ENCODE data around the gene ASTN2.
A peak's percentile ranks its signal among the peaks of the same experiment; 100 is the strongest.

ASTN2 gene

GRCh38 chr9:116604251-116604650 is 810.6 kb downstream of the ASTN2 start:
- H3K36me3 ChIP-seq (replicated peaks), result no peaks in the 10 kb centered on the region
- DNase-seq, result no peak
- in situ Hi-C loops (cut with HindIII; ENCODE audit: low pct_ligation_motif_present, low sequenced_read_pairs), result no loop called here
- no peak for TF ChIP-seq CTCF (IDR thresholded peaks at IDR 0.05; ENCODE audit: low read depth, low read length, missing control alignments)
- H3K27me3 ChIP-seq (replicated peaks), result no peaks in the 10 kb centered on the region
- no peak overlapping the region for H3K4me3 ChIP-seq (ENCODE audit: low read depth, low read length)
- no peak overlapping the region for H3K27ac ChIP-seq

DNA sequence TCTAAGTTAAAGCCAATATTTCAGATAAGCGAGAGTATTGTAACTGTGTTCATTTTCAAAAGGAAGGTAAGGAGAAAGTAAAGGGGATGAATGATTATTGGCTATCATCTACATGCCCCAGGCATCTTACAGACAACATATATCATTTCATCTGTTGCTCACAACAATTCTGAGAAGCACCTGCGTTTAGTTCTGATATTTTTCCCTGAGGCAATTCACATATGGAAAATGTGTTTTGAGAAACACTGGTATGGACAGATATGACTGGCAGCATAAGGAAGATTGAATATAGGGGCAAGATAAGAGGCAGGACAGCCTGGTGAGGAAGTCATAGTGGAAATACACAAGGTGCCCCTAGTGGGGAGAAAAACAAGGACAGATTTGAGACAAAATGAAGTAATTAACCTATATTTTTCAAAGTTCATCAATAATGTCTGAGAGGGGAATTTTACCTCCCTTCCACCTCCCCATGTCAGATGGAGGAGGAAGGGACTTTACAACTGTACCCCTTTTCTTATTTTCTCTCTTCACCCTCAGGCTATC is 815.4 kb downstream of the ASTN2 start:
- no peak for DNase-seq

DNA sequence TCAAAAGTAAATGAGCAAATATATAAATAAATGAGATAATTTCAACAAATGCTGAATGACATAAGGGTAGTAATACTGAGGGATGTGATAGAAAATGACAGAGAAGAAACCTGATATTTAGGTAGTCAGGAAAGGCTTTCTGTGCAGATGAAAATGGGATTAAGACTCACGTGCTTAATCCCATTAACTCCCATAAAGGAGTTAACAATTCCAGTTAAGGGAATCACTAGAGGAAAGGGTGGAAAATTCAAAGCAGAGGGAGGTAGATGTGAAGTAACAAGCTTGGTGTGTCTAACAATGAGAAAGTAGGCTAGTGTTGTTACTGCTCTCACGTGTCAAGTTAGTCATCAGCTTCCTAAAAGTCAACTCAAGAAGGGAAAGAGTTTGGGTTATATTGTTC is 818.2 kb downstream of the ASTN2 start:
- no peaks in the 10 kb centered on the region for H3K36me3 ChIP-seq (replicated peaks)
- no peak for TF ChIP-seq CTCF (IDR thresholded peaks at IDR 0.05; ENCODE audit: low read depth, low read length, missing control alignments)
- H3K27me3 ChIP-seq (replicated peaks), result no peaks in the 10 kb centered on the region
- in situ Hi-C loops (cut with HindIII; ENCODE audit: low pct_ligation_motif_present, low sequenced_read_pairs), result no loop called here
- no peak for DNase-seq
- H3K4me3 ChIP-seq (ENCODE audit: low read depth, low read length), result no peak overlapping the region
- H3K27ac ChIP-seq, result no peak overlapping the region

More for the DNA sequence above, 815.4 kb downstream of the ASTN2 start:
- Histone ChIP-seq H3K27ac (no peak overlapping the region), H3K4me3 (ENCODE audit: low read depth, low read length) (no peak overlapping the region), H3K27me3 (replicated peaks) (no peaks in the 10 kb centered on the region), H3K36me3 (replicated peaks) (no peaks in the 10 kb centered on the region)
- peak; percentile 26 for TF ChIP-seq CTCF (IDR thresholded peaks at IDR 0.05; ENCODE audit: low read depth, low read length, missing control alignments)
- in situ Hi-C loops (cut with HindIII; ENCODE audit: low pct_ligation_motif_present, low sequenced_read_pairs), result no loop called here

GRCh38 chr9:116594547-116594946 is 820.3 kb downstream of the ASTN2 start:
- in situ Hi-C loops (cut with HindIII; ENCODE audit: low pct_ligation_motif_present, low sequenced_read_pairs), result no loop called here
- Histone ChIP-seq H3K27me3 (replicated peaks) (no peaks in the 10 kb centered on the region), H3K27ac (peak overlapping the region; percentile 2), H3K36me3 (replicated peaks) (no peaks in the 10 kb centered on the region), H3K4me3 (ENCODE audit: low read depth, low read length) (no peak overlapping the region)
- peak; percentile 90 for DNase-seq
- TF ChIP-seq CTCF (IDR thresholded peaks at IDR 0.05; ENCODE audit: low read depth, low read length, missing control alignments), result no peak

GRCh38 chr9:116592970-116593369 is 821.9 kb downstream of the ASTN2 start:
- no peaks in the 10 kb centered on the region for H3K36me3 ChIP-seq (replicated peaks)
- in situ Hi-C loops (cut with HindIII; ENCODE audit: low pct_ligation_motif_present, low sequenced_read_pairs), result no loop called here
- no peak for TF ChIP-seq CTCF (IDR thresholded peaks at IDR 0.05; ENCODE audit: low read depth, low read length, missing control alignments)
- H3K27me3 ChIP-seq (replicated peaks), result no peaks in the 10 kb centered on the region
- no peak overlapping the region for H3K27ac ChIP-seq
- H3K4me3 ChIP-seq (ENCODE audit: low read depth, low read length), result no peak overlapping the region
- DNase-seq, result no peak

Data from brain microvascular endothelial cell (primary cell).